HG03342 (cell line): ENCODE measurements around the gene RSBN1.
"Not testable (repeated sequence)": the region's sequence is repeated elsewhere in the genome, so short reads cannot be mapped to it uniquely, and the experiment has no call there.

Experiments
- ATAC-seq: cut with Tn5 transposase; IDR thresholded peaks from one replicate; pipeline ENCODE4 v1.9.1; 2021; ENCODE audit warnings: mild to moderate bottlenecking, moderate library complexity; ENCODE audit not compliant: unreplicated experiment

The RSBN1 gene

GRCh38 chr1:113783254-113784103 lies 28.8 kb downstream of the RSBN1 start:
- ATAC-seq: peak; percentile 69

GRCh38 chr1:113782406-113782805 lies 29.9 kb downstream of the RSBN1 start:
- no peak for ATAC-seq

DNA sequence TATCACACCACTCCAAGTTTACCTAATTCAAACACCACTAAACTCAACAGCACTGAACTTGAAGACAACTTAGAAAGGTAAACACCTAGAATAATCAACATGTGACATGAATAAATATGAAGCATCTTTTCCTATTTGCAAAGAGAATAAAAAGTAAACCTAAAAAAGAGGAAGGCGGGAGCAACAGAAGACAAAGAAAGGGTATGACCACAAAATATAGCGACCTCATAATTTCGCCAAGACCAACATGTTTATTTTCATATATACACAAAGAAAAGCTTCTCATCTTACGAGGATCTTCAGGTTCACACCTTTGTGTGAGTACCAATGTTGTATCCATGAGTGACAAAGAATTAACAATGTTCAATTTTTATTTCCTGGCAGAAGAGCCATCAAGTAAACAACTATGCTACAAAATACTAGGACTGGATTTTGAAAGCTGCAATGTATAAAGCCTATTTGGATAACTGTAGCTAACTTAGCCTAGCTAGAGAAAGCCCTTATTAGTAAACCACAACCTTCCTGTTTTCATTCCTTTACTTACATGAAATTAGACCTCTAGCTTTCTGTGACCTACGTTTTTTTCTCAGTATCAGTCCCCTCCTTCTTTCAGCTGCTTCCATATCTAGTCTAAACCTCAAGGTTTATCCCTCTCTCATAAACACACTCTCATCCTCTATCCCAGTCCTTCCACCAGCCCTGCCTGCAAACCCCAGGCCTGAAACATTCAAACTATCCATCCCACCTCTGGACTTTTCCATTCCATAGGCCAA lies 31.7 kb downstream of the RSBN1 start:
- ATAC-seq: no peak

GRCh38 chr1:113779542-113779941 lies 32.7 kb downstream of the RSBN1 start:
- no peak for ATAC-seq

DNA sequence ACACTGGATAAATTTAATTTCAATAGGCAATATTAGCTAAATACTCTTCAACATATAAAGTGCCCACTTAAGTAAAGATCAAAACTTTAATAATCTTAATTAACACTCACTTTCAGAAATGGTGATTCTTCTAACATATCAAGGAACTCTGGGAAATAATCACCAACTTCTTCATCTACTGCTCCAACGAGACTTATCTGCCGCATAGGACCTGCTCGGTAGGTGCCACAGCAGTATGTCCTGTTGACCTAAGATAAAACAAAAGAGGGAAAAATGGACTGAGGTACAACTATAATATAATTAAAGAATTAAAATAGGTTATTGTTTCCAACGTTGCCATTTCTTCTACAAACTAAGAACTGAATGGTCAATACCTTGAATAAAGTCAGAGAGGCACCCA lies 34.7 kb downstream of the RSBN1 start:
- ATAC-seq: no peak

DNA sequence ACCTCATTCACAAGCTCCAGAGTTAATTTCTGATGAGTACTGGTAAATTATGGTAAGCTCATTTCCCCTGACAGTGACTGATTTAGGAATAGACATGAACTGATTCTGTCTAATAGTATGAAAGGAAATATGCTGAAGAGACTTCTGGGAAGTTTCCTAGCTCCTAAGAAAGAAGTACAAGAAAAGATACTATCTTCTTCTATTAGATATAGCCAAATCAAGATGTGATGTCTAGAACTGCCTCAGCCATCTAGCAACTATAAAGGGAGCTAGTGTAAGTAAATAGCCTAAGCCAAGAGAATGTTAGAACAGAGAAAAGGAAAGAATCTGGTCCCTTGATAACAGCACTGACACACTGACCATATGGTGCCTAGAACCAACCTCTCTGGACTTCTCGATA lies 42.2 kb downstream of the RSBN1 start:
- no peak for ATAC-seq

DNA sequence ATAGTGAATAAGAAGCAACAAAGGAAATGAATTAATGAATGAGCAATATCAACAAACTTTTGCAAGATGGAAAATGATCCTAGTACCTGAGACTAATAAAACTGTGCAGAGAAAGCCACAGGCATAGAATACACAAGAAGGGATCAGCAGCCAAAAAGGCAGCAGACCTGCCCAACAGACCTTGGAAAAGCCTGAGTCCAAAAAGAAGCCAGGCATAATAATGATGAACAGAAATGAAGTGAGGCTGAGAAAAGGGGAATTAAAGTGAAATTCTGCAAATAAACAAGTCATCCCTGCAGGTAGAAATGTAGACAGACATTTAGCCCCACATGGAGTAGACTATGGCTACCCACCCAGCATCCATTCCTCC lies 42.7 kb downstream of the RSBN1 start:
- no peak for ATAC-seq

DNA sequence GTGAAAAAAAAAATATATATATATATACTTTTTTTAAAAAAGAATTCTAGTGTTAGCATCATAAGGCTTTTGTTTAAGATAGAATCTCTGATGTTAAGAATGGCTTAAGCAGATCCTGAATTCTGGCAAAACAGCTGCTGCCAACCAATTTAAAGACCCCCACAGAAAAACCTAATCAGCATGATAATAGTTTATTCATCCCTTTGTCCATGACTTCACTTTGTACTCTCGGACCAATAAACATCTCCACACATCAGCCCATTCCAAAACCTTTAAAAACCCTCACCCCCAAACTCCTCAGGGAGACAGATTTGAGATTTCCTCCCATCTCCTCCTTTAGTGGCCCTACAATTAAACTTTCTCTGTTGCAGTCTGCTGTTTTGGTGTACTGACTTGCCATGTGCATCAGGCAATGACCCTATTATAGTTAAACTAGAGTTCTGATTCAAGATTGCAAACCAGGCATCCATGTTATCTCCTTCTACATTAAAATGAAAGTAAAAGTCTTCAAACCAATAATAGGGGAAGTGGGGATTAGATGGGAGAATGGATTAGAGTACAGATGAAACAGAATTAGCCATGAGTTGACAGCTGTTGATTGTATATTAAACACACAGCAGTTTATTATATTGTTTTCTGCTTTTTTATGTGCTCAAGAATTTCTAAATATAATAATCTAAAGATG lies 43.2 kb downstream of the RSBN1 start:
- ATAC-seq: no peak

GRCh38 chr1:113765306-113766230 lies 46.7 kb downstream of the RSBN1 start:
- no peak for ATAC-seq

DNA sequence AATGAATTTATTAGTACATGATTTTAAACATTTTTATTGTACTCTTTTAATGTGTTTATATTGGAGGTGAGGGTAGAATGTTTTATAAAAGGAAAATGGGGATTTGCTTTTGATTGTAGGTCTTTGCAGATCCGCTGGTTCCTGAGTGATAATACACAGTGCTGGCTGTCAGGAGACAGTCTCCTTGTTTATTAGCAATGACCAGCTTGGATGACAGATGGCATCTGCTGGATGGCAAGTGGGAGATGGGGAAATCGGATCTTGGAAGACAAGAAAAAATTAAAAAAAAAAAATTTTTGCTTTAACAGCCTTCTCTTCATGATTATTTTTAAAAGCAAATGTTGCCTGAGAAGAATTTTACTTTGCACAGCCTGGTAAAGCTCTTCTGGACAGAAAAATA lies 48.6 kb downstream of the RSBN1 start:
- ATAC-seq: no peak

DNA sequence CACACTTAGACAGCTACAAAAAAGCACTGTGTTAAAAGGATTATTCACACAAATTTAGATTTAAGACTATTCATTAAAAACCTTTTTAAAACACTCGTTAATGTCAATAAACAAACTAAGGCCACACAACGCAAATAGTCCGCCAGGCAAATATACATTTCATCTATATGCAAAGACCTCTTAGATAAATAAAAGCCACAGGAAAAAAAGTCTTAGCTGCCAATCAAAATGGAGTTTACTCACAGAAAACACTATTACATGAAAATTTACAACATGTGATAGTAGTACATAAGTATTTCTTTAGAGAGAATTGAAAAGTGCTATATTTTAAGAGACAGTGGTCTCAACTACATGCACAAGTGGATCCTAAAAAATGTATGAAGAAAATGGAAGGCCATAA lies 50.3 kb downstream of the RSBN1 start:
- ATAC-seq: no peak

DNA sequence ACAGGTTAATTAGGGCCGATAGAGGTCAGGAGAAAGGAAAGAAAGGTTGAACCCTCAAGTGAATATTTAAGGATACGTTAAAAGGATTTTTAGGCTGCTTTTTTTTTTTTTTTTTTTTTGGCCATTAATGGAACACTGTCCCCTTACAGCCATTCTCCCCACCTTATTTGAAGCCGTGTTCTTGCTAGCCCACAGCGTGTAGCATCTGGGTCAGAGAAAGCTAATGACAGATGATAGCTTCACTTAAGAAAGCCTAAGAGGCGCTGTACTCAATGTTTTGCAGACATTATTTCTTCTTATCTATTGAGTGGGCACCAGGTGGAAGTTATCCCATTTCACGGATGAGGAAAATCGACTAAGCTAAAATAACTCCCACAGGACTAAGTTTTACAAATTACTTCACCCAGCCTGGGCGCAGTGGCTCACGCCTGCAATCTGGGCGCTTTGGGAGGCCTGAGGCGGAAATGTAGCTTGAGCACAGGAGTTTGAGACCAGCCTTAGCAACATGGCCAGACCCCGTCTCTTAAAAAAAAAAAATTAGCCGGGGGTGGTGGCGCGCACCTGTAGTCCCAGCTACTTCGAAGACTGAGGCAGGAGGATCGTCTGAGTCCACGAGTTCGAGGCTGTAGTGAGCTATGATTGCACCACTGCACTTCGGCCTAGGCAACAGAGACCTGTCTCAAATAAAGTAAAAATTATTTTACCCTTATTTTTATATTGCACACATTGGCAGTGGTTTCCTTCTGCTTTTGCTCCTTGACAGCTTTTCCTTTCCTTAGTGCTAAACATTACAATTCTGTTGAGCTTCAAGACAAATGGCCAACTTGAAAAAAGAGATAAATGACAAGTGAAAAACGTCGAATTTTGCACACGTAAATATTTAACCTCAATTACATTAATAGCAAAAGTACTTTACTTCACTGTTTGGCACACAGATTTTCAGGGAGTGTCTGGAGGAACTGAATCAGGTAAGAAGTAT lies 51.9 kb downstream of the RSBN1 start:
- ATAC-seq: no peak

DNA sequence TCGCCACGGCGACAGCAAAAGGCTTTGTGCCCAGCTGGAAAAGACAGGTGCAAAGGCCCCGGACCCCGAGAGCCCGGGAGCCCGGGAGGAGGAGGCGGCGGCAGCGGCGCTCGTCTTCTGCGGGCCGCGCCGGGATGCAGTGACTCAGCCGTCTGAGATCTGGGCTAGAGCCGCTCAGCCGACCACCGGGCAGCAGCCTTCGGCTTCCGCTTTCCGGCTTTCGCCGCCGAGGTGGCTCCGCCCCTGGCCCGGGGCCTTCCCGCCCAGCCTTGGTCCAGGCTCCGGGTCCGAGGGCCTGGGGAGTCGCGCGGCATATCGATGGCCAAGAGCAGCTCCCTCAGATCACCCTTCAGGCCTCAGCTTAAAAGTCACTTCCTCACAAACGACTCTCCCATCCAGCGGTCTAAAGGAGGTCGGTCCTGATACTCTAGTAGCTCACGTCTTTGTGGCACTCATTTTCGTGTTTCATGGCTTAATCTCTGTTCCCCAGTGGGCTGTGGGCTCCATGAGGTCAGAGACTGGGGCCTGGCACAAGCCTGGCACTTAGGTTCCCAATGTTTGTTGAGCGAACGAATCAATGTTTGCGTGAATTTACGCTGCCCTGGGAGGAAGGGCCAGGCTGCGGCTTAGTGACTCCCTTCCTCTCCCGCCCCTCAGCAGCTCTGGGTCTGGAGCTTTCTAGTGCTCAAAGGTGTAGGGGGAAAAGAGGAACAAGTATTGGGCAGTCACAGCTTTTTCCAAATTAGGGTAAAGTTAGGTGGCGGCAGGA lies 52.8 kb downstream of the RSBN1 start, which contains the start of gene PHTF1:
Gene PHTF1 (minus strand): TSS at position 154 of the 769 bp plus-strand sequence. CDS start 783 bp downstream, outside the sequence.
- ATAC-seq: peak; percentile 80

- ATAC-seq: peak; percentile 61
These were observed 53.5 kb downstream of the RSBN1 start for GRCh38 chr1:113758631-113759332.

- ATAC-seq: no peak
These were observed 55.8 kb downstream of the RSBN1 start for GRCh38 chr1:113756461-113756860.

- ATAC-seq: not testable (repeated sequence)
These were observed 58.9 kb downstream of the RSBN1 start for GRCh38 chr1:113753333-113753732.

DNA sequence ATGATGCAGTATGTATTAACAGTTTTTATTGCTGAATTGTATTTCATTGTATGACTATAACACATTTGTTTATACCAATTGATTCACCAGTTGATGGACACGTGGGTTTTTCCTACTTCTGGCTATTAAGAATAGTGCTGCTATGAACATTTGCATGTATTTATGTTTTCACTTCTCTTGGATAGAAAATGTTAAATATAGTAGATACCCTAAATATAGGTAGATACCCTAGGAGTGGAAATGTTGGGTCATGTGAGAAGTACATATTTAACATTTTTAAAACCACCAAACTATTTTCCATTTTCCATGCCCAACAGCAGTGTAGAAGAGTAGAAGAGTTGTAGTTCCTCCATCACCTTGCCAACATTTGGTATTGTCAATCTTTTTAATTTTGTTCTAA lies 60.8 kb downstream of the RSBN1 start:
- ATAC-seq: no peak

- no peak for ATAC-seq
These were observed 61.2 kb downstream of the RSBN1 start for GRCh38 chr1:113751114-113751513.
